ENCODE measurements around the gene RAPGEF2. TPM values are rescaled to one million over a fixed set of nuclear protein-coding genes. Genes with fewer than 3 reads are reported as not detected.

RAPGEF2 gene
- total and polyA plus RNA-seq, 2 donors from 2014 or later = 6.9 to 50.6 TPM

- no peak overlapping the region for H3K4me3 ChIP-seq (ENCODE audit: low read length in 3 of 3)
- intact Hi-C loops (cut with DNase I) = no loop called here
- no peak overlapping the region for H3K9ac ChIP-seq (ENCODE audit: low read length in 3 of 3)
- H3K27me3 ChIP-seq (ENCODE audit: control insufficient read depth, insufficient read depth, low read length) = no peaks in the 10 kb centered on the region
- no peak overlapping the region for H3K27ac ChIP-seq (ENCODE audit: low read depth in 2 of 2, low read length in 2 of 2)
- TF ChIP-seq CTCF (IDR thresholded peaks at IDR 0.05; ENCODE audit: borderline replicate concordance, extremely low read depth, insufficient read depth) = no peak
- FAIRE-seq (no peak), DNase-seq (no peak)
- H3K4me1 ChIP-seq (ENCODE audit: control insufficient read depth in 2 of 3, insufficient read depth in 2 of 3, low read depth in 1 of 3, low read length in 3 of 3) = peaks cover 4 to 18% (median 8%) of the 10 kb centered on the region in 3 donors
- no peaks in the 10 kb centered on the region for H3K9me3 ChIP-seq (ENCODE audit: control insufficient read depth in 2 of 3, insufficient read depth in 1 of 3, low read length in 3 of 3)
- no peaks in the 10 kb centered on the region for H3K36me3 ChIP-seq (ENCODE audit: control insufficient read depth in 2 of 3, insufficient read depth in 3 of 3, low read length in 3 of 3)
Observed at GRCh38 chr4:159153669-159154068, 50.8 kb downstream of the RAPGEF2 start.

DNA sequence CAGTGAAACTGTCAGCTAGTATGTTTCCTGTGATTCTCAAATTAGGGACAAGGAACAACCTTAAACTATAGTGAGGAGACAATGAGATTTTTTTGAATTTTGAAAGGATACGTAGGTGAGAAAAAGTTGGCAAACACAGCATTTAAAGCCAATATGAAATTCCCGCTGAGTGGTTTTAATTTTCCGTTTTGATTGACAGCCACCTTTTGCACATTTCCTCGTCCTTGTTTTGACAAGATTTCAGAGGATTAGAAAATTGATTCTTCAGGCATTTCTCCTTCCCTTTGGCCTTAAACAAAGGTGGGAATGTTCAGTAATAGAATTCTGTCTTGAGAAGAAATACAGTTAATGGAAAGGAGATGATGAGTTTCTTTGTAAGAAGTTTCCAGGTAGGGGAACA lies 52.2 kb downstream of the RAPGEF2 start:
- no peak for TF ChIP-seq CTCF (IDR thresholded peaks at IDR 0.05; ENCODE audit: borderline replicate concordance, extremely low read depth, insufficient read depth)
- Histone ChIP-seq H3K27me3 (ENCODE audit: control insufficient read depth, insufficient read depth, low read length) (no peaks in the 10 kb centered on the region), H3K9ac (ENCODE audit: low read length in 3 of 3) (no peak overlapping the region), H3K36me3 (ENCODE audit: control insufficient read depth in 2 of 3, insufficient read depth in 3 of 3, low read length in 3 of 3) (no peaks in the 10 kb centered on the region), H3K4me1 (ENCODE audit: control insufficient read depth in 2 of 3, insufficient read depth in 2 of 3, low read depth in 1 of 3, low read length in 3 of 3) (peaks cover 3 to 18% (median 11%) of the 10 kb centered on the region in 3 donors), H3K4me3 (ENCODE audit: low read length in 3 of 3) (no peak overlapping the region), H3K9me3 (ENCODE audit: control insufficient read depth in 2 of 3, insufficient read depth in 1 of 3, low read length in 3 of 3) (no peaks in the 10 kb centered on the region), H3K27ac (ENCODE audit: low read depth in 2 of 2, low read length in 2 of 2) (no peak overlapping the region)
- intact Hi-C loops (cut with DNase I) = no loop called here
- FAIRE-seq (peak; percentile 15), DNase-seq (no peak)

- intact Hi-C loops (cut with DNase I) = no loop called here
- Histone ChIP-seq H3K27ac (ENCODE audit: low read depth in 2 of 2, low read length in 2 of 2) (no peak overlapping the region), H3K36me3 (ENCODE audit: control insufficient read depth in 2 of 3, insufficient read depth in 3 of 3, low read length in 3 of 3) (no peaks in the 10 kb centered on the region), H3K9me3 (ENCODE audit: control insufficient read depth in 2 of 3, insufficient read depth in 1 of 3, low read length in 3 of 3) (no peaks in the 10 kb centered on the region), H3K9ac (ENCODE audit: low read length in 3 of 3) (no peak overlapping the region), H3K4me3 (ENCODE audit: low read length in 3 of 3) (no peak overlapping the region), H3K27me3 (ENCODE audit: control insufficient read depth, insufficient read depth, low read length) (no peaks in the 10 kb centered on the region), H3K4me1 (ENCODE audit: control insufficient read depth in 2 of 3, insufficient read depth in 2 of 3, low read depth in 1 of 3, low read length in 3 of 3) (peaks cover 0 to 12% (median 5%) of the 10 kb centered on the region in 3 donors)
- FAIRE-seq = no peak
- DNase-seq = no peak
- no peak for TF ChIP-seq CTCF (IDR thresholded peaks at IDR 0.05; ENCODE audit: borderline replicate concordance, extremely low read depth, insufficient read depth)
Observed at GRCh38 chr4:159158083-159158617, 55.3 kb downstream of the RAPGEF2 start.

DNA sequence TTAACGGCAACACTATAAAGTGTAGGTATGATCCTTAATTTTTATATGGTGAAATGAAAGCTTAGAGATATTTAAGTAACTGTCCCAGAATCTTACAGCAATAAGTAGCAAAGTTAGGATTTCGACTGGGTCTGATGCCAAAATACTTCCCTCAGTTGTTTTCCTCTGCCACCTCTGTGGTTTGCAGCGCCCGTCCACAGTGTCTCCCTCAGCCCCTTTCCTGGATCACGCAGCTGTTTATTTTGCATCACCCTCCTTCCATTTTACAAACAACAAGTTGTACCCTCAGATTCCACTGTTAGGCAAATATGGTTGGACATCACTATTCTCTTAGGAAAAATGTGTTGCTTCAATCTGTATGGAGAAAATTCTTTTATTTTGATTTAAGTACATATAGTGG lies 56.1 kb downstream of the RAPGEF2 start:
- no peak overlapping the region for H3K9ac ChIP-seq (ENCODE audit: low read length in 3 of 3)
- H3K4me3 ChIP-seq (ENCODE audit: low read length in 3 of 3) = no peak overlapping the region
- intact Hi-C loops (cut with DNase I) = no loop called here
- H3K4me1 ChIP-seq (ENCODE audit: control insufficient read depth in 2 of 3, insufficient read depth in 2 of 3, low read depth in 1 of 3, low read length in 3 of 3) = peaks cover 0 to 12% (median 5%) of the 10 kb centered on the region in 3 donors
- no peak for TF ChIP-seq CTCF (IDR thresholded peaks at IDR 0.05; ENCODE audit: borderline replicate concordance, extremely low read depth, insufficient read depth)
- no peaks in the 10 kb centered on the region for H3K27me3 ChIP-seq (ENCODE audit: control insufficient read depth, insufficient read depth, low read length)
- H3K9me3 ChIP-seq (ENCODE audit: control insufficient read depth in 2 of 3, insufficient read depth in 1 of 3, low read length in 3 of 3) = no peaks in the 10 kb centered on the region
- DNase-seq (no peak), FAIRE-seq (no peak)
- H3K27ac ChIP-seq (ENCODE audit: low read depth in 2 of 2, low read length in 2 of 2) = no peak overlapping the region
- no peaks in the 10 kb centered on the region for H3K36me3 ChIP-seq (ENCODE audit: control insufficient read depth in 2 of 3, insufficient read depth in 3 of 3, low read length in 3 of 3)

All from kidney (tissue), 14 donors.